ENCODE data around the gene PSMG4. TPM values are rescaled to one million over a fixed set of nuclear protein-coding genes. Genes with fewer than 3 reads are reported as not detected.

PSMG4 gene
- polyA plus RNA-seq, 2 of the 4 experiments (the other 2 are of a cell fraction): 15.0 to 21.9 TPM

GRCh38 chr6:3277251-3277650 lies 18.5 kb downstream of the PSMG4 start:
- ATAC-seq: no peak
- Histone ChIP-seq H3K27ac (no peak overlapping the region), H3K4me3 (no peak overlapping the region), H3K9me3 (no peaks in the 10 kb centered on the region), H3K4me1 (peaks cover 14% of the 10 kb centered on the region), H3K4me2 (no peak overlapping the region)
- POLR2A ChIA-PET: no interaction called here
- DNase-seq (ENCODE audit: low read depth in 1 of 2, low spot score in 1 of 2): no peak
- no peak for TF ChIP-seq BCL3 (IDR thresholded peaks at IDR 0.05)
- WGBS (ENCODE audit: missing lambda C conversion rate): 92% methylated on average over 9 of the region's 12 CpGs
- no peak for FAIRE-seq
- CTCF ChIA-PET: interaction anchor here (1.1 to 17.5 kb wide), 3 partner anchors 164 to 454 kb away, joined by 3 to 186 read pairs (median 4); no protein-coding TSS in a partner anchor

- Histone ChIP-seq H3K4me3 (no peak overlapping the region), H3K4me1 (peaks cover 18% of the 10 kb centered on the region), H3K4me2 (no peak overlapping the region), H3K27ac (no peak overlapping the region), H3K9me3 (no peaks in the 10 kb centered on the region)
- CTCF ChIA-PET: interaction anchor here (1.6 to 17.5 kb wide), 2 partner anchors 266 to 453 kb away, joined by 4 to 186 read pairs; no protein-coding TSS in a partner anchor
- WGBS (ENCODE audit: missing lambda C conversion rate): 83% methylated on average over 6 of the region's 9 CpGs
- no peak for ATAC-seq
- POLR2A ChIA-PET: no interaction called here
- no peak for FAIRE-seq
- no peak for DNase-seq (ENCODE audit: low read depth in 1 of 2, low spot score in 1 of 2)
- TF ChIP-seq CBX2 (IDR thresholded peaks at IDR 0.05; ENCODE audit: borderline replicate concordance, low read depth) (no peak), MAX (IDR thresholded peaks at IDR 0.05) (no peak)
Observed at GRCh38 chr6:3277851-3278416, 19.2 kb downstream of the PSMG4 start.

- CTCF ChIA-PET: interaction anchor here (0.9 to 17.5 kb wide), 7 partner anchors 11 to 452 kb away, joined by 3 to 186 read pairs (median 4); no protein-coding TSS in a partner anchor
- Histone ChIP-seq H3K9me3 (no peaks in the 10 kb centered on the region), H3K4me3 (no peak overlapping the region), H3K4me2 (no peak overlapping the region), H3K27ac (no peak overlapping the region), H3K4me1 (peaks cover 18% of the 10 kb centered on the region)
- FAIRE-seq: no peak
- POLR2A ChIA-PET: no interaction called here
- no peak for TF ChIP-seq POLR2A (IDR thresholded peaks at IDR 0.05; ENCODE audit: low read length)
- TF ChIP-seq CHD2 (IDR thresholded peaks at IDR 0.05; ENCODE audit: low read length, partially characterized antibody): no peak
- no peak for TF ChIP-seq ZSCAN20 (CRISPR knock-in tag; IDR thresholded peaks at IDR 0.05)
- no peak for TF ChIP-seq ZFP36 (IDR thresholded peaks at IDR 0.05; ENCODE audit: borderline replicate concordance, partially characterized antibody)
- TF ChIP-seq ZNF302 (CRISPR knock-in tag; IDR thresholded peaks at IDR 0.05): no peak
- TF ChIP-seq MAZ (IDR thresholded peaks at IDR 0.05; ENCODE audit: borderline replicate concordance, low read depth, low read length): no peak
- ATAC-seq: no peak
- 76% methylated on average over 3 of the region's 4 CpGs for WGBS (ENCODE audit: missing lambda C conversion rate)
- DNase-seq (ENCODE audit: low read depth in 1 of 2, low spot score in 1 of 2): no peak
Observed at GRCh38 chr6:3278691-3279090, 19.9 kb downstream of the PSMG4 start.

GRCh38 chr6:3280091-3280490 lies 21.3 kb downstream of the PSMG4 start:
- WGBS (ENCODE audit: missing lambda C conversion rate): 78% methylated on average over 14 of the region's 14 CpGs
- Histone ChIP-seq H3K27ac (peak overlapping the region in 1 of 2 experiments; percentile 1; a peak in 1 of 6 replicates), H3K4me1 (peaks cover 18% of the 10 kb centered on the region), H3K9me3 (no peaks in the 10 kb centered on the region), H3K4me3 (no peak overlapping the region), H3K4me2 (no peak overlapping the region)
- DNase-seq (ENCODE audit: low read depth in 1 of 2, low spot score in 1 of 2) (no peak), ATAC-seq (peak in 1 of 2 experiments; percentile 32; a peak in 3 of 6 replicates), FAIRE-seq (no peak)
- TF ChIP-seq FOXS1 (CRISPR knock-in tag; IDR thresholded peaks at IDR 0.05) (no peak), HOXB13 (CRISPR knock-in tag; IDR thresholded peaks at IDR 0.05; ENCODE audit: low read depth) (no peak), RCOR1 (IDR thresholded peaks at IDR 0.05; ENCODE audit: low read depth, low read length) (no peak), SMC3 (IDR thresholded peaks at IDR 0.05) (no peak), CHD2 (IDR thresholded peaks at IDR 0.05; ENCODE audit: low read length, partially characterized antibody) (no peak)
- POLR2A ChIA-PET: no interaction called here
- CTCF ChIA-PET: interaction anchor here (0.6 to 17.5 kb wide), 42 partner anchors 10 to 689 kb away, joined by 3 to 186 read pairs (median 3); no protein-coding TSS in a partner anchor

GRCh38 chr6:3280866-3281465 lies 22.2 kb downstream of the PSMG4 start:
- no peak for FAIRE-seq
- H3K4me1 ChIP-seq: peaks cover 18% of the 10 kb centered on the region
- no peaks in the 10 kb centered on the region for H3K9me3 ChIP-seq
- H3K4me3 ChIP-seq: no peak overlapping the region
- ATAC-seq: no peak
- 94% methylated on average over 11 of the region's 14 CpGs for WGBS (ENCODE audit: missing lambda C conversion rate)
- H3K4me2 ChIP-seq: no peak overlapping the region
- no peak for DNase-seq (ENCODE audit: low read depth in 1 of 2, low spot score in 1 of 2)
- ChIA-PET POLR2A (no interaction called here), CTCF (interaction anchor here (1.4 to 17.5 kb wide), 7 partner anchors 15 to 652 kb away, joined by 3 to 186 read pairs (median 4); partner anchors contain the start of gene FAM50B)
- TF ChIP-seq EHMT2 (IDR thresholded peaks at IDR 0.05; ENCODE audit: low read depth) (no peak), ZFP36 (IDR thresholded peaks at IDR 0.05; ENCODE audit: borderline replicate concordance, partially characterized antibody) (no peak), EP300 (IDR thresholded peaks at IDR 0.05) (no peak), RFX5 (IDR thresholded peaks at IDR 0.05) (no peak), HOXB5 (CRISPR knock-in tag; IDR thresholded peaks at IDR 0.05) (no peak), RCOR1 (IDR thresholded peaks at IDR 0.05; ENCODE audit: low read depth, low read length) (no peak), KDM1A (IDR thresholded peaks at IDR 0.05; ENCODE audit: low read depth) (no peak)
- H3K27ac ChIP-seq: peak overlapping the region in 1 of 2 experiments; percentile 53; a peak in 3 of 6 replicates

All from A549 (cell line).